Activated T-cell treated with anti-CD3 and anti-CD28 coated beads for 1 hour (primary cell): ENCODE data around the gene LAMA3.

Experiments
- DNase-seq: peaks from one replicate; pipeline ENCODE4 v3.0.0-alpha.2; 2020; ENCODE audit warnings: low read depth

The LAMA3 gene, protein sequence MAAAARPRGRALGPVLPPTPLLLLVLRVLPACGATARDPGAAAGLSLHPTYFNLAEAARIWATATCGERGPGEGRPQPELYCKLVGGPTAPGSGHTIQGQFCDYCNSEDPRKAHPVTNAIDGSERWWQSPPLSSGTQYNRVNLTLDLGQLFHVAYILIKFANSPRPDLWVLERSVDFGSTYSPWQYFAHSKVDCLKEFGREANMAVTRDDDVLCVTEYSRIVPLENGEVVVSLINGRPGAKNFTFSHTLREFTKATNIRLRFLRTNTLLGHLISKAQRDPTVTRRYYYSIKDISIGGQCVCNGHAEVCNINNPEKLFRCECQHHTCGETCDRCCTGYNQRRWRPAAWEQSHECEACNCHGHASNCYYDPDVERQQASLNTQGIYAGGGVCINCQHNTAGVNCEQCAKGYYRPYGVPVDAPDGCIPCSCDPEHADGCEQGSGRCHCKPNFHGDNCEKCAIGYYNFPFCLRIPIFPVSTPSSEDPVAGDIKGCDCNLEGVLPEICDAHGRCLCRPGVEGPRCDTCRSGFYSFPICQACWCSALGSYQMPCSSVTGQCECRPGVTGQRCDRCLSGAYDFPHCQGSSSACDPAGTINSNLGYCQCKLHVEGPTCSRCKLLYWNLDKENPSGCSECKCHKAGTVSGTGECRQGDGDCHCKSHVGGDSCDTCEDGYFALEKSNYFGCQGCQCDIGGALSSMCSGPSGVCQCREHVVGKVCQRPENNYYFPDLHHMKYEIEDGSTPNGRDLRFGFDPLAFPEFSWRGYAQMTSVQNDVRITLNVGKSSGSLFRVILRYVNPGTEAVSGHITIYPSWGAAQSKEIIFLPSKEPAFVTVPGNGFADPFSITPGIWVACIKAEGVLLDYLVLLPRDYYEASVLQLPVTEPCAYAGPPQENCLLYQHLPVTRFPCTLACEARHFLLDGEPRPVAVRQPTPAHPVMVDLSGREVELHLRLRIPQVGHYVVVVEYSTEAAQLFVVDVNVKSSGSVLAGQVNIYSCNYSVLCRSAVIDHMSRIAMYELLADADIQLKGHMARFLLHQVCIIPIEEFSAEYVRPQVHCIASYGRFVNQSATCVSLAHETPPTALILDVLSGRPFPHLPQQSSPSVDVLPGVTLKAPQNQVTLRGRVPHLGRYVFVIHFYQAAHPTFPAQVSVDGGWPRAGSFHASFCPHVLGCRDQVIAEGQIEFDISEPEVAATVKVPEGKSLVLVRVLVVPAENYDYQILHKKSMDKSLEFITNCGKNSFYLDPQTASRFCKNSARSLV (N-terminal part only)

GRCh38 chr18:23689031-23689615, at the start of gene LAMA3:
TSS of gene LAMA3 (plus strand) at chr18:23689453. CDS start at chr18:23689684, 231 bp downstream.
- DNase-seq: peak; percentile 3

GRCh38 chr18:23640052-23640451, 49.2 kb upstream of the LAMA3 start:
- DNase-seq: no peak

- DNase-seq: no peak
Observed at GRCh38 chr18:23641143-23641720, 48.0 kb upstream of the LAMA3 start.

- no peak for DNase-seq
Observed at GRCh38 chr18:23641937-23642666, 47.2 kb upstream of the LAMA3 start.

DNA sequence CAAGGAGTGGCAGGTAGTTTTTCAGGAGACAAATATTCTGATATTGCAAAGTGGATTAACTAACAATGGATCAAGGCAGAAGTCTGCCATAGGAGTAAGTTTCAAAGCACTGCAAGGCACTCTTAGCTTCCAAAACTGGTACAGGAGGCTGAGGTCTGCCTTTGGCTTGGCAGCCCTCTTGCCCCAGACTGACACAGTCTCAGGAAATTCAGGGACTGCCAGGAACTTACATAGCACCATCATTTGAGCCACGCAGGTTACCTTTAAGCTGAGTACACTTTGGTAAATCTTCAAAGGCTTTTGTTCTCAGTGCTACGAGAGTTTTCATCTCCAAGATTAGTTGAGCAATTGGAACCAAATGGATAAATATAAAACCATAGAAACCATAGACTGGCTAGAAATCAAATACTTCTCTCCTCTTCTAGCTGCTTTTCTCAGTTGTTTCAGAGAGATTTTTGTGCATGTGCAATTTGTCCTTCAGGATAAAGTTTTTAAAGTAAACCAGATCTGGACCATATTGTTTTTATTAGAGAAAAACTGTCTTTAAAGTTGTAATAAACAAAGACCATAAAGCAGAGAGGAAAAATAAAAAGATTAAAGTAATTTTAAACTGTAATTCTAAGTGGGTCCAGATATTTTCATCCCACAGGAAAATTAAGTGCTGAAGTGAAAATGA, 45.3 kb upstream of the LAMA3 start:
- DNase-seq: no peak

- no peak for DNase-seq
Observed at GRCh38 chr18:23645568-23646175, 43.6 kb upstream of the LAMA3 start.

- no peak for DNase-seq
Observed at GRCh38 chr18:23646282-23646681, 43.0 kb upstream of the LAMA3 start.

GRCh38 chr18:23648456-23648855, 40.8 kb upstream of the LAMA3 start:
- DNase-seq: no peak

- no peak for DNase-seq
Observed at GRCh38 chr18:23648940-23649607, 40.2 kb upstream of the LAMA3 start.

DNA sequence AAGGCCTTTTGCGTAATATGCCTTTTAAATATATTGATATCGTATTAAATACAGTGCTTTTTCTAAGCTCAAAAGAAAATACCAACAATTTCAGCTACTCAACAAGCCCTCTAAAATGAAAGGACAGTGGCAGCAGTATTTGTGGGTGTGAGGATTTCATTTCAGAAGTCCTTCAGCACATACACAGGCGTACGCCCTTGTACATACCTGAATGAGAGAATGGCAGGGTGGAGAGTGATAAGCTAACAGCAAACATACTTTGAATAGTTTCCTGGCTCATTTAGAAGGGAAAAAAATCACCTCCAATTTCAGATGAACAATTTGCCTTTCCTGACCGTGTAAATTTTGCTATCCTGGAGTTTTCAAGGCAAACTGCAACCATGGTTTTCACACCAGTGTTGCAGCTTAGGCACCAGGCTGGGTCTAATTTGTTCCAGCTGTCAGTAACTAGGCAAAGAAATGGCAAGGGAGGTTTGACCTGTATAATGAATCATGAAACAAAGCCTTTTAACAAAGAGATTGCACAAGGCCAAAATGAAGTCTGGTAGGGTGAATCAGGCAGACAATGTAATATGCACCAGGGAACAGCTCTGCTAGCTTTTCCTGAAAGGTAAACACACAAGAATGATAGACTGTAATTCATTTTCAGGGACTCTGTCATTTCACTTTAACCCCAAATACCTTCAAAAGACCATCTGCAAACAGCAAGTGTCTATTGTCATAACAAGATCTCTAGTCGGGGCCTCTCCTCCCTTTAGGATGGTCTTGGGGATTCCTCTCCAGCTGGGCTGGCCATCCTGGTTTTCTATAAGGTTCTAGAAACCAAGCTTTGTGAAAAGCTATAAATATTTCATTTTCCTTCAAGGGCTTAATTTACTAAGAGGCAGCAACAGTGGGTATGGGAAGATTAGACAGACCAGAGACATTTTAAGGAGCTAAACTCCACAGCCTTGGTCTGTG, 38.0 kb upstream of the LAMA3 start:
- no peak for DNase-seq

DNA sequence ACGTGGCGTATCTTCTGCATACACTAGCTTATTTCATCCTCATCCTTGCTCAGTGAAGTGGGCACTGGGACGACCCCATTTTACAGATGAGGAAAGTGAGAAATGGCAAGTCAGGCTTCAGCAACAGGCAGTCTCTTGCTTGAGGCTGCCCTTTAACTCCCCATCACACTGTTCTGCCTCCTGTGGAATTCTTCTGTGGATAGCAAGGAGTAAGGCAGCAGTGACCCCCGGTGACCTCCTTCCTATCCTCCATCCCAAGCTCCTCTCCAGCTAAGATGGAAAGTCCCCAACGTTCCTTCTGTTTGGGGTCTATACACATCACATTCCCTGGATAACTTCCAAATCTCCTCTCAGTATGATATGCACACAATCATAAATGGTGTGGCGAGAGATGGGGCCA, 37.0 kb upstream of the LAMA3 start:
- no peak for DNase-seq

GRCh38 chr18:23658285-23658684, 31.0 kb upstream of the LAMA3 start:
- no peak for DNase-seq

GRCh38 chr18:23661735-23662308, 27.4 kb upstream of the LAMA3 start:
- DNase-seq: no peak

DNA sequence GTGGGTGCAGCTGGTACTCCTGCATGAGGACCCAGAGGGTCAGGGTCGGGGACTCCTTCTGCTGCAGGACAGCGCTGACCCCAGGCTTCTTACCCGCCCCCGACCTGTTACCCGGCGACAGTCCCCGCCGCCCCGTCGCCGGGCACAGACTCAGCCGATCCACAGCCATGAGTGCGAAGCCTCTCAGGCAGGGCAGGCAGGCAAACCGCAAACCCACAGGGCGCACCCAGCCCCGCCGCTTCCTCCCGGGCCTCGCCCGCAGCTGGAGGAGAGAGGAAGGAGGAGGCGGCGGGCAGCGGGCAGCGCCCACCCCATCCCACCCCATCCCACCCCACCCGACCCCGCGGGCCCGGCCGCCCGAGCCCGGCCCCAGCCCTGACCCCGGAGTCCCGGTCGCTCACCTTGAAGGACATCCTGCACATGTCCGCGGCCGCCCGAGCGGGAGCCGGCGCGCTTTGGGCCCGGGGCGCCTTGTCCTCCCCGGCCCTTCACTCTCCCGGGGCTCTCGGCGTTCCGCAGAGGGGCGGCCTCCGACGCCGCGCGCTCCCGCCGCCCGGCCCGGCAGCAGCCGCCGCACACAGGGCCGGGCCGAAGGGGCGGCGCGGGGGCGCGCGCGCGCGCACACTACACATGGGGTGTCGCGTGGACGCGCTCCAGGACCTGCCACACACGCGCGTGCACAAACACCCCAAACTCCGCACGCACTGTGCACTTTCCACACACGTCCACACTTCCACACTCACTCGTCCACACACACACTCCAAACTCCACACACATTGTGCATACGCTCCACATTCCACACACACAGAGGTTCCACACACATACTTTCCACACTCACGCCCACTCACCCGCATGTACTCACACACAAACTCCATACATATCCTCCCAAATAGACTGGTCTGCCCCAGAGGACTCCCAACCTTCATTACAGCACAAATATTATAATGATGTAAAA, 26.7 kb upstream of the LAMA3 start, which contains the start of gene ANKRD29:
Gene ANKRD29 (minus strand): TSS at position 603 of the 955 bp plus-strand sequence. CDS start 181 bp downstream, at position 422.
- peak; percentile 25 for DNase-seq

GRCh38 chr18:23664674-23665073, 24.6 kb upstream of the LAMA3 start:
- no peak for DNase-seq

DNA sequence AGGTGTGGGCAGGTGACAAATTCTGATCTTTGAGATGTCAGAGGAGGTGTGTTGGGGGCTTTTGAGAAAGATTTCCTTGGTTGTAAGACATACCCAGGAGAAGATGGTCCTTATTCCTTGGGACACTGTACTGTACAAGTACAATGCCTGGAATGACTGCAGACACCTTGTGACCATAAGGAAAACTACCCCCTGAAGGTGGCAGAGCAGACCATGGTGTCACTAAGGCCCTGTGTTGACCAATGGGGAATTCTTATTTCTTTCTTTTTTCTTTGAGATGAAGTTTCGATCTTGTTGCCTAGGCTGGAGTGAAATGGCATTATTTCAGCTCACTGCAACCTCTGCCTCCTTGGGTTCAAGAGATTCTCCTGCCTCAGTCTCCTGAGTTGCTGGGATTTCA, 22.1 kb upstream of the LAMA3 start:
- no peak for DNase-seq
